Suprapubic skin (tissue), 4 donors: ENCODE measurements around the gene RNASEH1. TPM values are rescaled to one million over a fixed set of nuclear protein-coding genes. Genes with fewer than 3 reads are reported as not detected.

ENCODE experiments used
- DNase-seq, 2 donors: peaks; one replicate each; pipeline ENCODE4 v3.0.0-alpha.2; 2019; ENCODE audit warnings: low spot score in 2 of 2
- H3K27ac ChIP-seq: fragments of 200-600 bp; sonication (generic); one replicate; pipeline ENCODE4 v1.5.1; 2019
- H3K27me3 ChIP-seq: fragments of 200-600 bp; sonication (generic); one replicate; pipeline ENCODE4 v1.5.1; 2019
- H3K36me3 ChIP-seq: fragments of 200-600 bp; sonication (generic); one replicate; pipeline ENCODE4 v1.5.1; 2019
- H3K4me1 ChIP-seq: fragments of 200-600 bp; sonication (generic); one replicate; pipeline ENCODE4 v1.5.1; 2019
- H3K4me3 ChIP-seq: fragments of 200-600 bp; sonication (generic); one replicate; pipeline ENCODE4 v1.5.1; 2019; ENCODE audit warnings: mild to moderate bottlenecking
- H3K9me3 ChIP-seq: fragments of 200-600 bp; sonication (generic); one replicate; pipeline ENCODE4 v1.5.1; 2019
- CTCF ChIP-seq, 2 donors: fragments of 200-600 bp in 1 of 2; fragments of 450-650 bp in 1 of 2; sonication (generic) in 1 of 2; IDR thresholded peaks; one replicate each; pipeline ENCODE4 v1.5.1; 2016 to 2019; ENCODE audit warnings: antibody characterized with exemption in 2 of 2, mild to moderate bottlenecking in 1 of 2, moderate library complexity in 1 of 2
- EP300 ChIP-seq: sonication (generic); formaldehyde crosslinking; IDR thresholded peaks from one replicate; pipeline ENCODE4 v1.6.1; 2017; ENCODE audit warnings: antibody characterized with exemption
- POLR2A ChIP-seq, 2 donors: fragments of 450-650 bp; IDR thresholded peaks; one replicate each; pipeline ENCODE4 v1.6.1; 2017; ENCODE audit warnings: antibody characterized with exemption in 2 of 2, mild to moderate bottlenecking in 2 of 2, moderate library complexity in 2 of 2
- POLR2AphosphoS5 ChIP-seq, 3 donors: sonication (generic); formaldehyde crosslinking; IDR thresholded peaks; one replicate each; pipeline ENCODE4 v1.6.1; 2017; ENCODE audit warnings: antibody characterized with exemption in 3 of 3
- WGBS: methylation state at CpG from one replicate; pipeline ENCODE4 v1.1.5; 2018; 5-methylcytosine and 5-hydroxymethylcytosine counted together
- total RNA-seq, 4 donors: library from RNA; depleted of rRNA; stranded (reverse); fragments of >200 nt; gene quantifications; one replicate each; pipeline ENCODE4 v1.1.0, GENCODE V29; 2016

RNASEH1 gene
- total RNA-seq, 4 donors from 2014 or later, result 9.8 to 18.1 (median 15.4) TPM

GRCh38 chr2:3535794-3536681 is 22.1 kb downstream of the RNASEH1 start:
- peak in 1 of 2 donors; percentile 76 for DNase-seq

GRCh38 chr2:3535467-3535793 is 22.7 kb downstream of the RNASEH1 start:
- Histone ChIP-seq H3K27me3 (no peaks in the 10 kb centered on the region), H3K27ac (peak overlapping the region; percentile 93), H3K4me1 (peaks cover 17% of the 10 kb centered on the region), H3K4me3 (peak overlapping the region; percentile 44), H3K36me3 (peaks cover 10% of the 10 kb centered on the region), H3K9me3 (no peaks in the 10 kb centered on the region)
- TF ChIP-seq EP300, result no peak
- TF ChIP-seq CTCF (IDR thresholded peaks at IDR 0.05), result no peak
- TF ChIP-seq POLR2AphosphoS5 (IDR thresholded peaks at IDR 0.05), result no peak
- no peak for TF ChIP-seq POLR2A (IDR thresholded peaks at IDR 0.05)
- DNase-seq, result no peak
- WGBS, result 43% methylated on average over 5 of the region's 5 CpGs

More at GRCh38 chr2:3535794-3536681, 22.1 kb downstream of the RNASEH1 start:
- Histone ChIP-seq H3K27me3 (no peaks in the 10 kb centered on the region), H3K27ac (peak overlapping the region; percentile 93), H3K9me3 (no peaks in the 10 kb centered on the region), H3K4me1 (peaks cover 17% of the 10 kb centered on the region), H3K4me3 (peak overlapping the region; percentile 44), H3K36me3 (peaks cover 11% of the 10 kb centered on the region)
- TF ChIP-seq CTCF (IDR thresholded peaks at IDR 0.05), result no peak
- peak in 1 of 2 donors; percentile 35 for TF ChIP-seq POLR2A (IDR thresholded peaks at IDR 0.05)
- 16% methylated on average over 24 of the region's 24 CpGs for WGBS

GRCh38 chr2:3534251-3534814 is 23.8 kb downstream of the RNASEH1 start:
- Histone ChIP-seq H3K4me1 (peaks cover 17% of the 10 kb centered on the region), H3K36me3 (peaks cover under 1% of the 10 kb centered on the region), H3K9me3 (no peaks in the 10 kb centered on the region), H3K27me3 (no peaks in the 10 kb centered on the region), H3K27ac (no peak overlapping the region), H3K4me3 (no peak overlapping the region)
- 100% methylated on average over 4 of the region's 24 CpGs for WGBS
- TF ChIP-seq POLR2A (IDR thresholded peaks at IDR 0.05) (no peak), CTCF (IDR thresholded peaks at IDR 0.05) (no peak), EP300 (no peak)
- DNase-seq, result no peak

GRCh38 chr2:3533836-3534235 is 24.3 kb downstream of the RNASEH1 start:
- H3K4me3 ChIP-seq, result no peak overlapping the region
- no peak overlapping the region for H3K27ac ChIP-seq
- DNase-seq, result no peak
- peaks cover 17% of the 10 kb centered on the region for H3K4me1 ChIP-seq
- TF ChIP-seq EP300 (no peak), CTCF (IDR thresholded peaks at IDR 0.05) (no peak), POLR2A (IDR thresholded peaks at IDR 0.05) (no peak)
- H3K36me3 ChIP-seq, result no peaks in the 10 kb centered on the region
- H3K9me3 ChIP-seq, result no peaks in the 10 kb centered on the region
- H3K27me3 ChIP-seq, result no peaks in the 10 kb centered on the region
- WGBS, result 90% methylated on average over 6 of the region's 6 CpGs

- Histone ChIP-seq H3K9me3 (no peaks in the 10 kb centered on the region), H3K27ac (no peak overlapping the region), H3K4me1 (peaks cover 17% of the 10 kb centered on the region), H3K36me3 (no peaks in the 10 kb centered on the region), H3K27me3 (no peaks in the 10 kb centered on the region), H3K4me3 (no peak overlapping the region)
- no peak for TF ChIP-seq EP300
- TF ChIP-seq POLR2AphosphoS5 (IDR thresholded peaks at IDR 0.05), result no peak
- no peak for TF ChIP-seq POLR2A (IDR thresholded peaks at IDR 0.05)
- no peak for TF ChIP-seq CTCF (IDR thresholded peaks at IDR 0.05)
- WGBS, result 71% methylated on average over 12 of the region's 12 CpGs
- no peak for DNase-seq
These were observed 25.2 kb downstream of the RNASEH1 start for GRCh38 chr2:3532941-3533340.
